ENCODE data around the gene SRD5A1. TPM values are rescaled to one million over a fixed set of nuclear protein-coding genes. Genes with fewer than 3 reads are reported as not detected.

SRD5A1 gene
- total and polyA plus RNA-seq, 2 of the 8 experiments (the other 6 are each of a cell fraction or from before 2014, with no cell fraction given): 34.7 to 42.4 TPM

GRCh38 chr5:6585939-6586646 lies 47.1 kb upstream of the SRD5A1 start:
- H3K4me1 ChIP-seq (replicated peaks in 1 of 4; ENCODE audit: control insufficient read depth in 3 of 4, insufficient read depth in 4 of 4, low read length in 3 of 4): peaks cover 0 to 7% (median 3%) of the 10 kb centered on the region in 4 experiments; a peak in 6 of 7 replicates
- H3K23ac ChIP-seq (ENCODE audit: insufficient read length): no peak overlapping the region
- no peaks in the 10 kb centered on the region for H3K79me1 ChIP-seq (ENCODE audit: low read depth, low read length)
- H2BK20ac ChIP-seq (ENCODE audit: low read length): no peak overlapping the region; the same call in 1 of the 2 replicates
- H3K56ac ChIP-seq (replicated peaks; ENCODE audit: insufficient read length, low read depth, low read length): no peak overlapping the region
- ChIA-PET CTCF (ENCODE audit: partially characterized antibody) (interaction anchor here (0.7 to 2.4 kb wide), 5 partner anchors 9 to 101 kb away, joined by 3 to 4 read pairs (median 3); no protein-coding TSS in a partner anchor), POLR2A (ENCODE audit: partially characterized antibody) (interaction anchor here (0.5 to 1.3 kb wide), 2 partner anchors 47 to 75 kb away, joined by 3 read pairs; partner anchors contain the start of genes NSUN2 and SRD5A1)
- no peak overlapping the region for H3K9ac ChIP-seq (replicated peaks in 1 of 4; ENCODE audit: extremely low read depth in 1 of 4, low read depth in 3 of 4, low read length in 3 of 4)
- H3K79me2 ChIP-seq (ENCODE audit: control insufficient read depth in 1 of 2, insufficient read depth in 2 of 2, low read length in 2 of 2): no peaks in the 10 kb centered on the region
- no peak overlapping the region for H4K8ac ChIP-seq (ENCODE audit: extremely low read depth, insufficient read depth, low read length)
- peaks cover 0 to 19% (median 18%) of the 10 kb centered on the region in 4 experiments; a peak in 6 of 7 replicates for H3K27me3 ChIP-seq (replicated peaks in 1 of 4; ENCODE audit: control insufficient read depth in 3 of 4, extremely low read depth in 1 of 4, insufficient read depth in 3 of 4, low read length in 3 of 4)
- H2BK15ac ChIP-seq (ENCODE audit: low read length): no peak overlapping the region
- no peak overlapping the region for H2BK5ac ChIP-seq (ENCODE audit: low read depth, low read length)
- no peak for TF ChIP-seq GTF2F1 (IDR thresholded peaks at IDR 0.05; ENCODE audit: borderline replicate concordance, low read depth, low read length)
- no peak for TF ChIP-seq CREB1 (IDR thresholded peaks at IDR 0.05)
- TF ChIP-seq BACH1 (IDR thresholded peaks at IDR 0.05; ENCODE audit: low read length): no peak
- no peak for TF ChIP-seq YY1 (IDR thresholded peaks at IDR 0.05; ENCODE audit: low read depth, low read length)
- TF ChIP-seq CEBPB (IDR thresholded peaks at IDR 0.05; ENCODE audit: low read depth, low read length): no peak
- no peak for TF ChIP-seq SIX5 (IDR thresholded peaks at IDR 0.05; ENCODE audit: low read depth, low read length)
- TF ChIP-seq BCL11A (IDR thresholded peaks at IDR 0.05; ENCODE audit: low read depth in 2 of 2, low read length in 2 of 2): no peak
- no peak for TF ChIP-seq TEAD4 (IDR thresholded peaks at IDR 0.05; ENCODE audit: low read depth, low read length)
- no peak for TF ChIP-seq TAF1 (IDR thresholded peaks at IDR 0.05; ENCODE audit: low read depth, low read length)
- no peak for TF ChIP-seq CBX5 (IDR thresholded peaks at IDR 0.05; ENCODE audit: low read depth, low read length)
- no peak overlapping the region for H2AFZ ChIP-seq (ENCODE audit: low read length)
- 83% methylated on average over 11 of the region's 15 CpGs; no CpG with 5 or more reads in 1 of the 2 experiments for WGBS, 2 experiments (ENCODE audit: extremely low coverage in 1 of 2, insufficient coverage in 1 of 2, insufficient read length in 1 of 2, insufficient replicate concordance in 2 of 2, low coverage in 1 of 2, low lambda C conversion rate in 2 of 2, missing lambda C conversion rate in 1 of 2)
- H2AK5ac ChIP-seq (ENCODE audit: low read depth, low read length): no peak overlapping the region
- no peak for DNase-seq (ENCODE audit: low read depth in 1 of 2, low spot score in 2 of 2)
- no peak overlapping the region for H3K4me3 ChIP-seq (ENCODE audit: extremely low read depth in 1 of 4, insufficient read depth in 2 of 4, low read depth in 3 of 4, low read length in 4 of 4)
- no peaks in the 10 kb centered on the region; a peak in 1 of 4 replicates for H3K9me3 ChIP-seq (ENCODE audit: insufficient read depth in 2 of 2, low read depth in 1 of 2, low read length in 1 of 2)
- H3K36me3 ChIP-seq (ENCODE audit: control insufficient read depth in 2 of 4, insufficient read depth in 4 of 4, low read length in 3 of 4): no peaks in the 10 kb centered on the region
- H4K91ac ChIP-seq (replicated peaks; ENCODE audit: insufficient read length, low read length): no peak overlapping the region
- no peak overlapping the region for H3K14ac ChIP-seq (ENCODE audit: insufficient read length)
- no peak overlapping the region for H3K18ac ChIP-seq (ENCODE audit: extremely low read depth, low read length)
- no peak overlapping the region for H2BK120ac ChIP-seq (replicated peaks; ENCODE audit: low read depth, low read length)
- H3K23me2 ChIP-seq (ENCODE audit: low read depth, low read length): peaks cover 7% of the 10 kb centered on the region; the same call in 1 of the 2 replicates
- FAIRE-seq: no peak
- no peak overlapping the region for H3K27ac ChIP-seq (ENCODE audit: low read depth, low read length)
- H3K4me2 ChIP-seq (ENCODE audit: insufficient read depth in 1 of 2, low read depth in 2 of 2, low read length in 2 of 2): no peak overlapping the region
- no peak overlapping the region for H3K4ac ChIP-seq (replicated peaks; ENCODE audit: insufficient read length, low read depth, low read length)
- no peak overlapping the region for H4K5ac ChIP-seq (ENCODE audit: insufficient read length, low read depth, low read length)
- no peak overlapping the region for H2BK12ac ChIP-seq (ENCODE audit: low read depth, low read length)
- H4K20me1 ChIP-seq (replicated peaks in 1 of 2; ENCODE audit: control insufficient read depth in 1 of 2, insufficient read depth in 2 of 2, low read length in 2 of 2): no peaks in the 10 kb centered on the region

All from H1 (cell line).